SK-N-SH treated with all-trans-retinoic acid at 6 μM for 48 hours (cell line): Measurements from ENCODE around the gene SLC26A1.

ENCODE experiments used
- ATAC-seq: fragments of 200-7000 bp; cut with Tn5 transposase; 3 replicates; pipeline ENCODE4 v1.9.1; 2020; ENCODE audit warnings: mild to moderate bottlenecking, moderate library complexity
- ARNTL ChIP-seq: fragments of 450-650 bp; formaldehyde crosslinking; IDR thresholded peaks from 2 replicates; pipeline ENCODE4 v1.5.0; 2020; ENCODE audit warnings: low read depth, mild to moderate bottlenecking, moderate library complexity, borderline replicate concordance
- CSDC2 ChIP-seq: fragments of 250-450 bp; sonication (Bioruptor Pico); IDR thresholded peaks from 2 replicates; pipeline ENCODE4 v1.5.0; 2020; ENCODE audit warnings: mild to moderate bottlenecking, moderate library complexity
- ESRRG ChIP-seq: fragments of 250-450 bp; sonication (Bioruptor Pico); IDR thresholded peaks from 2 replicates; pipeline ENCODE4 v1.6.1; 2021; ENCODE audit warnings: mild to moderate bottlenecking
- GLIS3 ChIP-seq: fragments of 250-450 bp; sonication (Bioruptor Pico); IDR thresholded peaks from 2 replicates; pipeline ENCODE4 v1.5.0; 2020; ENCODE audit warnings: mild to moderate bottlenecking, moderate library complexity
- ISL1 ChIP-seq: fragments of 250-450 bp; sonication (Bioruptor Pico); IDR thresholded peaks from 2 replicates; pipeline ENCODE4 v2.1.2; 2022; ENCODE audit warnings: mild to moderate bottlenecking, moderate library complexity
- OSR1 ChIP-seq: fragments of 250-450 bp; sonication (Bioruptor Pico); IDR thresholded peaks from 2 replicates; pipeline ENCODE4 v1.8.0; 2022; ENCODE audit warnings: moderate library complexity, mild to moderate bottlenecking, inconsistent platforms
- PPARA ChIP-seq: fragments of 250-450 bp; sonication (Bioruptor Pico); IDR thresholded peaks from 2 replicates; pipeline ENCODE4 v1.5.0; 2020; ENCODE audit warnings: mild to moderate bottlenecking, borderline replicate concordance
- RARB ChIP-seq: fragments of 250-450 bp; sonication (Bioruptor Pico); IDR thresholded peaks from 2 replicates; pipeline ENCODE4 v1.8.0; 2021; ENCODE audit warnings: mild to moderate bottlenecking, moderate library complexity
- TCF4 ChIP-seq: fragments of 250-450 bp; sonication (Bioruptor Pico); IDR thresholded peaks from 2 replicates; pipeline ENCODE4 v1.8.0; 2021; ENCODE audit warnings: mild to moderate bottlenecking, moderate library complexity, borderline replicate concordance
- TOX ChIP-seq: fragments of 250-450 bp; sonication (Bioruptor Pico); IDR thresholded peaks from 2 replicates; pipeline ENCODE4 v1.8.0; 2021; ENCODE audit warnings: mild to moderate bottlenecking, moderate library complexity, borderline replicate concordance
- ZC3H10 ChIP-seq: fragments of 250-450 bp; sonication (Bioruptor Pico); IDR thresholded peaks from 2 replicates; pipeline ENCODE4 v1.5.1; 2021; ENCODE audit warnings: mild to moderate bottlenecking, moderate library complexity
- ZFP30 ChIP-seq: fragments of 450-650 bp; formaldehyde crosslinking; IDR thresholded peaks from 2 replicates; pipeline ENCODE4 v1.5.0; 2022; ENCODE audit warnings: mild to moderate bottlenecking, moderate library complexity
- ZNF565 ChIP-seq: fragments of 450-650 bp; formaldehyde crosslinking; conservative IDR thresholded peaks from 2 replicates; pipeline ENCODE4 v1.5.0; 2020; ENCODE audit warnings: low read depth, mild to moderate bottlenecking, moderate library complexity
- ZNF70 ChIP-seq: fragments of 450-650 bp; formaldehyde crosslinking; IDR thresholded peaks from 2 replicates; pipeline ENCODE4 v1.5.0; 2020; ENCODE audit warnings: mild to moderate bottlenecking, moderate library complexity
- ZNF8 ChIP-seq: fragments of 450-650 bp; formaldehyde crosslinking; IDR thresholded peaks from 2 replicates; pipeline ENCODE4 v1.5.0; 2020; ENCODE audit warnings: mild to moderate bottlenecking, moderate library complexity
- TF ChIP-seq, protein P1 (sequence below): fragments of 250-450 bp; sonication (Bioruptor Pico); IDR thresholded peaks from 2 replicates; pipeline ENCODE4 v1.5.0; 2020; ENCODE audit warnings: mild to moderate bottlenecking, moderate library complexity
- TF ChIP-seq, protein P2 (sequence below): fragments of 250-450 bp; sonication (Bioruptor Pico); IDR thresholded peaks from 2 replicates; pipeline ENCODE4 v1.8.0; 2020; ENCODE audit warnings: mild to moderate bottlenecking, moderate library complexity, borderline replicate concordance
- TF ChIP-seq, protein P3 (sequence below): fragments of 250-450 bp; sonication (Bioruptor Pico); IDR thresholded peaks from 2 replicates; pipeline ENCODE4 v1.5.1; 2020; ENCODE audit warnings: low read depth, mild to moderate bottlenecking, moderate library complexity

The SLC26A1 gene

DNA sequence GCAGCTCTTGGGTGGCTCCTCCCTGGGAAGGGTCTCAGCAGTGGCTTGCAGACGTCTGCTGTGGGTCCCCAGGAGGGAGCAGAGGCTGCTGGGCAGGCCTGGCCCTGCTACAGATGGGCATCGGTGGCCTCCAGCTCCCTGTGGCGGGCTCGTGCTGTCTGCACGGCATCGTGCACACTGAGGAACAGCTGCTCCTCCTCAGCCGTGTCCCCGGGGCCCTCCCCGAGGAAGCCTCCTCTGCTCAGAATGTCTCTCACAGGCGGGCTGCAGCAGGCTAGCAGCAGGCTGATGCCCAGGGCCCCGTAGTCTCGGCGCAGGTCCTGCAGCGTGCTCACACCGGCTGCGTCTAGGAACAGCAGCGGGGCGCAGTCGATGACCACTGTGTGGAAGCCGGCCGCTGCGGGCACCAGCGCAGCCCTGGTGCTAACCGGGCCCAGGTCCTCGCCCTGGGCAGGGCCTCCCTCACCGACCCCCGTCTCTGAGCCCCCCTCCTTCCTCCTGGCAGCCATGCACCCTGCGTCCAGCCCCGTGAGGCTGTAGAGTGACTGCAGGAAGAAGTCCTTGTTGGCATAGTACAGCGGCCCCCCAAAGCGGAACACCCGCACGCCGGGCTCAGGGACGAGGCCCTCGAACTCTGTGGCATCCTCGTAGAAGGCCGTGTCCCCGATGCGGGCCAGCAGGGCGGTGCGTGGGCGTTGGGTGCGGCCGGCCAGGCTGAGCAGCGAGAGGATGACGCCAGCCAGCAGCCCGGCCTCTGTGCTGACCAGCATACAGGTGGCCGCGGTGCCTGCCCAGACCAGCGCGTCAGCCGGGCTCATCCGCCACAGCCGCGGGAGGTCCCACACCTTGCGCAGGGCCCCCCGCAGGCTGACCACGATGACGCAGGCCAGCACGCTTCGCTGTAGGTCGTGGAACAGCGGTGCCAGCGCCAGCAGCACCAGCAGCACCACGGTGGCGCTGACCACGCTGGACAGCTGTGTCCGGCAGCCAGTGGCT is 4.2 kb downstream of the SLC26A1 start:
- TF ChIP-seq OSR1 (CRISPR knock-in tag) (no peak), RARB (CRISPR knock-in tag) (no peak), ZNF565 (no peak), ARNTL (CRISPR knock-in tag) (no peak), GLIS3 (CRISPR knock-in tag) (no peak), ISL1 (CRISPR knock-in tag) (no peak), PPARA (CRISPR knock-in tag) (no peak), ZNF8 (CRISPR knock-in tag) (no peak), TCF4 (no peak)
- ATAC-seq: no peak

DNA sequence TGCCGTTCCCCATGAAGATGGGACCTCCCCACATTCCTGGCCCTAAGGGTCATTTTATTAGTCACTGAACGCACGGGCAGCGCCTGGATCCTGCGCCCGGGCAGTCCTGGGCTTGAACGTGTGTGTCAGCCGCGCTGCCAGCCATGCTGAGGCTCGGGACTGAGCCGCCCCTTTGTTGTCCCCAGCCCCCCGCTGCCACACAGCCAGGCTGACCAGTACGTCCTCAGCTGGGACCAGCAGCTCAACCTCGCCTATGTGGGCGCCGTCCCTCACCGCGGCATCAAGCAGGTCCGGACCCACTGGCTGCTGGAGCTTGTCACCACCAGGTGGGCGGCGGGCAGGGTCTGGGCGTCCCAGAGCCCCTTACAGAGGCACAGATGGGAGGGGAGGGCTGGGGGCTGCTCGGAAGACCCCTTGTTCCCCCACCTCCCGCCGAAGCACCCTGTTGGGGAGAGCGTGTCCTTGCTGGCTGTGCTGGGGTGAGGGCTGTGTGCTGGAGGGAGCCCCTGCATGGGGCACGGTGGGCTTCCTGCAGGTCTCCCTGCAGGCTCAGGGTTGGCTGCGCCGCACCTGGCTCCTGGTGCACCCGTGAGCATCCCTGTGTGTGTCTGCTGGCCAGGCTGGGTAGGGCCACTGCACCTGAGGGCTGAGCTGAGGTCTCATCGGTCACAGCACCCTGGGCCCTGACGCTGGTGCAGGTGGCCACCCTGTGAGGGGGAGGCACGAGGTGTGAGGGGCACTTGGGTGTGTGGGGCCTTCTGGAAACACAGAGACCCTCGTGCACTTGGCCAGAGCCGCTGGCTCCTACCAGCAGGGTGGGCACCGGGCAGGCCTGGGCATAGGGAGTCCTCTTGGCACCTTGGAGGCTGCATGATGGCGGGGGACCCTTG is 5.3 kb downstream of the SLC26A1 start:
- no peak for TF ChIP-seq ZNF565
- TF ChIP-seq TOX (CRISPR knock-in tag): no peak
- no peak for TF ChIP-seq PPARA (CRISPR knock-in tag)
- no peak for TF ChIP-seq ESRRG
- TF ChIP-seq ZFP30 (CRISPR knock-in tag): no peak
- TF ChIP-seq, protein P1, sequence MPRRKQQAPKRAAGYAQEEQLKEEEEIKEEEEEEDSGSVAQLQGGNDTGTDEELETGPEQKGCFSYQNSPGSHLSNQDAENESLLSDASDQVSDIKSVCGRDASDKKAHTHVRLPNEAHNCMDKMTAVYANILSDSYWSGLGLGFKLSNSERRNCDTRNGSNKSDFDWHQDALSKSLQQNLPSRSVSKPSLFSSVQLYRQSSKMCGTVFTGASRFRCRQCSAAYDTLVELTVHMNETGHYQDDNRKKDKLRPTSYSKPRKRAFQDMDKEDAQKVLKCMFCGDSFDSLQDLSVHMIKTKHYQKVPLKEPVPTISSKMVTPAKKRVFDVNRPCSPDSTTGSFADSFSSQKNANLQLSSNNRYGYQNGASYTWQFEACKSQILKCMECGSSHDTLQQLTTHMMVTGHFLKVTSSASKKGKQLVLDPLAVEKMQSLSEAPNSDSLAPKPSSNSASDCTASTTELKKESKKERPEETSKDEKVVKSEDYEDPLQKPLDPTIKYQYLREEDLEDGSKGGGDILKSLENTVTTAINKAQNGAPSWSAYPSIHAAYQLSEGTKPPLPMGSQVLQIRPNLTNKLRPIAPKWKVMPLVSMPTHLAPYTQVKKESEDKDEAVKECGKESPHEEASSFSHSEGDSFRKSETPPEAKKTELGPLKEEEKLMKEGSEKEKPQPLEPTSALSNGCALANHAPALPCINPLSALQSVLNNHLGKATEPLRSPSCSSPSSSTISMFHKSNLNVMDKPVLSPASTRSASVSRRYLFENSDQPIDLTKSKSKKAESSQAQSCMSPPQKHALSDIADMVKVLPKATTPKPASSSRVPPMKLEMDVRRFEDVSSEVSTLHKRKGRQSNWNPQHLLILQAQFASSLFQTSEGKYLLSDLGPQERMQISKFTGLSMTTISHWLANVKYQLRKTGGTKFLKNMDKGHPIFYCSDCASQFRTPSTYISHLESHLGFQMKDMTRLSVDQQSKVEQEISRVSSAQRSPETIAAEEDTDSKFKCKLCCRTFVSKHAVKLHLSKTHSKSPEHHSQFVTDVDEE (CRISPR knock-in tag): no peak
- TF ChIP-seq GLIS3 (CRISPR knock-in tag): no peak
- no peak for TF ChIP-seq ARNTL (CRISPR knock-in tag)
- TF ChIP-seq CSDC2: no peak
- TF ChIP-seq ISL1 (CRISPR knock-in tag): no peak
- TF ChIP-seq, protein P2, sequence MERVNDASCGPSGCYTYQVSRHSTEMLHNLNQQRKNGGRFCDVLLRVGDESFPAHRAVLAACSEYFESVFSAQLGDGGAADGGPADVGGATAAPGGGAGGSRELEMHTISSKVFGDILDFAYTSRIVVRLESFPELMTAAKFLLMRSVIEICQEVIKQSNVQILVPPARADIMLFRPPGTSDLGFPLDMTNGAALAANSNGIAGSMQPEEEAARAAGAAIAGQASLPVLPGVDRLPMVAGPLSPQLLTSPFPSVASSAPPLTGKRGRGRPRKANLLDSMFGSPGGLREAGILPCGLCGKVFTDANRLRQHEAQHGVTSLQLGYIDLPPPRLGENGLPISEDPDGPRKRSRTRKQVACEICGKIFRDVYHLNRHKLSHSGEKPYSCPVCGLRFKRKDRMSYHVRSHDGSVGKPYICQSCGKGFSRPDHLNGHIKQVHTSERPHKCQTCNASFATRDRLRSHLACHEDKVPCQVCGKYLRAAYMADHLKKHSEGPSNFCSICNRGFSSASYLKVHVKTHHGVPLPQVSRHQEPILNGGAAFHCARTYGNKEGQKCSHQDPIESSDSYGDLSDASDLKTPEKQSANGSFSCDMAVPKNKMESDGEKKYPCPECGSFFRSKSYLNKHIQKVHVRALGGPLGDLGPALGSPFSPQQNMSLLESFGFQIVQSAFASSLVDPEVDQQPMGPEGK: no peak
- no peak for TF ChIP-seq RARB (CRISPR knock-in tag)
- no peak for TF ChIP-seq ZC3H10 (CRISPR knock-in tag)
- no peak for TF ChIP-seq ZNF70 (CRISPR knock-in tag)
- TF ChIP-seq, protein P3, sequence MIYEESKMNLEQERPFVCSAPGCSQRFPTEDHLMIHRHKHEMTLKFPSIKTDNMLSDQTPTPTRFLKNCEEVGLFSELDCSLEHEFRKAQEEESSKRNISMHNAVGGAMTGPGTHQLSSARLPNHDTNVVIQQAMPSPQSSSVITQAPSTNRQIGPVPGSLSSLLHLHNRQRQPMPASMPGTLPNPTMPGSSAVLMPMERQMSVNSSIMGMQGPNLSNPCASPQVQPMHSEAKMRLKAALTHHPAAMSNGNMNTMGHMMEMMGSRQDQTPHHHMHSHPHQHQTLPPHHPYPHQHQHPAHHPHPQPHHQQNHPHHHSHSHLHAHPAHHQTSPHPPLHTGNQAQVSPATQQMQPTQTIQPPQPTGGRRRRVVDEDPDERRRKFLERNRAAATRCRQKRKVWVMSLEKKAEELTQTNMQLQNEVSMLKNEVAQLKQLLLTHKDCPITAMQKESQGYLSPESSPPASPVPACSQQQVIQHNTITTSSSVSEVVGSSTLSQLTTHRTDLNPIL (CRISPR knock-in tag): no peak
- ATAC-seq: no peak

DNA sequence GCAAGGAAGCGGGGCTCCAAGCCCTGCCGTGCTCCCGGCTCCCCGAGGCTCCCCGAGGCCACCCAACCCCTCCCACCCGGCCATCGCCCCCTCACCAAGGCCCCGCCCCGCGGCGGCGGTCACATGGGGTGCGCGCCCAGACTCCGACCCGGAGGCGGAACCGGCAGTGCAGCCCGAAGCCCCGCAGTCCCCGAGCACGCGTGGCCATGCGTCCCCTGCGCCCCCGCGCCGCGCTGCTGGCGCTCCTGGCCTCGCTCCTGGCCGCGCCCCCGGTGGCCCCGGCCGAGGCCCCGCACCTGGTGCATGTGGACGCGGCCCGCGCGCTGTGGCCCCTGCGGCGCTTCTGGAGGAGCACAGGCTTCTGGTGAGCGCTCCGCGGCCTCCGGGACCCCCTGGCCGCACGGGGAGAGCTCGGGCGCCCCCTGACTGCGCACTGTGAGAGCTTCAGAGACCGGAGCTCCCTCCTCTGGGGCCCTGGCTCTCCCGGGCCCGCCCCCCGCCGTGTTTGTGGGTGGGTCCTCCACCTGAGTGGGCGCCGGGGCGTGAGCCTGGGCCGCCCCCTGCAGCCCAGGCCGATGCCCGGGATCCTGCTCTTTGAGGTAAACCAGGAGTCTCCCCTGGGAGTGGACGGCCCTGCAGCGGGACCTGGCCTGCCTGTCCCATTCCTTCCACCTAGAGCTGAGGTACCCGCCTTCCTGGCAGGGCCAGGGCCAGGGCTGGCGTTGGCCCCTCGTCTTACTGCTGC is 6.2 kb downstream of the SLC26A1 start, which contains the start of gene IDUA:
Gene IDUA (plus strand): TSS at position 166 of the 745 bp plus-strand sequence. CDS start 41 bp downstream, at position 207.
- TF ChIP-seq ZNF70 (CRISPR knock-in tag): no peak
- peak; percentile 88 for ATAC-seq

DNA sequence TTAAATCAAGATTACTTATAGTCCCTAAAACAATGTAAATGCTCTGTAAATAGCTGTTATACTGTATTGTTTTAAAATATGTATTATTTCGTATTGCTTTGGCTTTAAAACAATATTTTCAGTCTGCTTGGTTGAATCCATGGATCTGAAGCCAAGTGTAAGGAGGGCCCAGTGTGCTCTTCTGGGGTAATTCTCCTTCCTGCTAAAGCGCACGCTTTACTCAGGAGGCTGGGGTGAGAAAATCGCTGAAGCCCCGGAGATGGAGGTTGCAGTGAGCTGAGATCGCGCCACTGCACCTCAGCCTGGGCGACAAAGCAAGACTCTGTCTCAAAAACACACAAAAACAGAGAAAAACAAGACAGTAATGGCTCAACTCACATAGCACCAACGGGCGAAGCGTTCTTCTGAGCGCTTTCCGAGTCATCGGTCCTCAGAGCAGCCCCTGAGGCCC is 6.8 kb downstream of the SLC26A1 start:
- TF ChIP-seq ARNTL (CRISPR knock-in tag): no peak
- peak; percentile 24 for ATAC-seq
